SK-N-SH treated with all-trans-retinoic acid at 6 μM for 48 hours (cell line): ENCODE measurements around the gene GPR132.

Experiments
- ATAC-seq: fragments of 200-7000 bp; cut with Tn5 transposase; 3 replicates; pipeline ENCODE4 v1.9.1; 2020; ENCODE audit warnings: mild to moderate bottlenecking, moderate library complexity
- ARNTL ChIP-seq: fragments of 450-650 bp; formaldehyde crosslinking; IDR thresholded peaks from 2 replicates; pipeline ENCODE4 v1.5.0; 2020; ENCODE audit warnings: low read depth, mild to moderate bottlenecking, moderate library complexity, borderline replicate concordance
- CSDC2 ChIP-seq: fragments of 250-450 bp; sonication (Bioruptor Pico); IDR thresholded peaks from 2 replicates; pipeline ENCODE4 v1.5.0; 2020; ENCODE audit warnings: mild to moderate bottlenecking, moderate library complexity
- CSRNP3 ChIP-seq: fragments of 250-450 bp; sonication (Bioruptor Pico); IDR thresholded peaks from 2 replicates; pipeline ENCODE4 v1.5.1; 2021; ENCODE audit warnings: mild to moderate bottlenecking, moderate library complexity
- ESRRG ChIP-seq: fragments of 250-450 bp; sonication (Bioruptor Pico); IDR thresholded peaks from 2 replicates; pipeline ENCODE4 v1.6.1; 2021; ENCODE audit warnings: mild to moderate bottlenecking
- GLIS3 ChIP-seq: fragments of 250-450 bp; sonication (Bioruptor Pico); IDR thresholded peaks from 2 replicates; pipeline ENCODE4 v1.5.0; 2020; ENCODE audit warnings: mild to moderate bottlenecking, moderate library complexity
- ISL1 ChIP-seq: fragments of 250-450 bp; sonication (Bioruptor Pico); IDR thresholded peaks from 2 replicates; pipeline ENCODE4 v2.1.2; 2022; ENCODE audit warnings: mild to moderate bottlenecking, moderate library complexity
- OSR1 ChIP-seq: fragments of 250-450 bp; sonication (Bioruptor Pico); IDR thresholded peaks from 2 replicates; pipeline ENCODE4 v1.8.0; 2022; ENCODE audit warnings: moderate library complexity, mild to moderate bottlenecking, inconsistent platforms
- PATZ1 ChIP-seq: fragments of 250-450 bp; sonication (Bioruptor Pico); IDR thresholded peaks from 2 replicates; pipeline ENCODE4 v1.8.0; 2020; ENCODE audit warnings: mild to moderate bottlenecking, moderate library complexity, borderline replicate concordance
- PPARA ChIP-seq: fragments of 250-450 bp; sonication (Bioruptor Pico); IDR thresholded peaks from 2 replicates; pipeline ENCODE4 v1.5.0; 2020; ENCODE audit warnings: mild to moderate bottlenecking, borderline replicate concordance
- RARB ChIP-seq: fragments of 250-450 bp; sonication (Bioruptor Pico); IDR thresholded peaks from 2 replicates; pipeline ENCODE4 v1.8.0; 2021; ENCODE audit warnings: mild to moderate bottlenecking, moderate library complexity
- SNAI2 ChIP-seq: fragments of 250-450 bp; sonication (Bioruptor Pico); IDR thresholded peaks from 2 replicates; pipeline ENCODE4 v1.5.0; 2020; ENCODE audit warnings: mild to moderate bottlenecking, moderate library complexity
- TCF4 ChIP-seq: fragments of 250-450 bp; sonication (Bioruptor Pico); IDR thresholded peaks from 2 replicates; pipeline ENCODE4 v1.8.0; 2021; ENCODE audit warnings: mild to moderate bottlenecking, moderate library complexity, borderline replicate concordance
- TOX ChIP-seq: fragments of 250-450 bp; sonication (Bioruptor Pico); IDR thresholded peaks from 2 replicates; pipeline ENCODE4 v1.8.0; 2021; ENCODE audit warnings: mild to moderate bottlenecking, moderate library complexity, borderline replicate concordance
- ZC3H10 ChIP-seq: fragments of 250-450 bp; sonication (Bioruptor Pico); IDR thresholded peaks from 2 replicates; pipeline ENCODE4 v1.5.1; 2021; ENCODE audit warnings: mild to moderate bottlenecking, moderate library complexity
- ZFP3 ChIP-seq: fragments of 250-450 bp; sonication (Bioruptor Pico); IDR thresholded peaks from 2 replicates; pipeline ENCODE4 v1.5.0; 2020; ENCODE audit warnings: mild to moderate bottlenecking, moderate library complexity
- ZFP30 ChIP-seq: fragments of 450-650 bp; formaldehyde crosslinking; IDR thresholded peaks from 2 replicates; pipeline ENCODE4 v1.5.0; 2022; ENCODE audit warnings: mild to moderate bottlenecking, moderate library complexity
- ZNF565 ChIP-seq: fragments of 450-650 bp; formaldehyde crosslinking; conservative IDR thresholded peaks from 2 replicates; pipeline ENCODE4 v1.5.0; 2020; ENCODE audit warnings: low read depth, mild to moderate bottlenecking, moderate library complexity
- ZNF70 ChIP-seq: fragments of 450-650 bp; formaldehyde crosslinking; IDR thresholded peaks from 2 replicates; pipeline ENCODE4 v1.5.0; 2020; ENCODE audit warnings: mild to moderate bottlenecking, moderate library complexity
- ZNF8 ChIP-seq: fragments of 450-650 bp; formaldehyde crosslinking; IDR thresholded peaks from 2 replicates; pipeline ENCODE4 v1.5.0; 2020; ENCODE audit warnings: mild to moderate bottlenecking, moderate library complexity
- TF ChIP-seq, protein P1 (sequence below): fragments of 250-450 bp; sonication (Bioruptor Pico); IDR thresholded peaks from 2 replicates; pipeline ENCODE4 v1.8.0; 2021; ENCODE audit warnings: low read depth, mild to moderate bottlenecking, moderate library complexity, borderline replicate concordance
- TF ChIP-seq, protein P2 (sequence below): fragments of 250-450 bp; sonication (Bioruptor Pico); IDR thresholded peaks from 2 replicates; pipeline ENCODE4 v1.5.0; 2020; ENCODE audit warnings: mild to moderate bottlenecking, moderate library complexity
- TF ChIP-seq, protein P3 (sequence below): fragments of 250-450 bp; sonication (Bioruptor Pico); IDR thresholded peaks from 2 replicates; pipeline ENCODE4 v1.5.1; 2020; ENCODE audit warnings: low read depth, mild to moderate bottlenecking, moderate library complexity

The GPR132 gene

DNA sequence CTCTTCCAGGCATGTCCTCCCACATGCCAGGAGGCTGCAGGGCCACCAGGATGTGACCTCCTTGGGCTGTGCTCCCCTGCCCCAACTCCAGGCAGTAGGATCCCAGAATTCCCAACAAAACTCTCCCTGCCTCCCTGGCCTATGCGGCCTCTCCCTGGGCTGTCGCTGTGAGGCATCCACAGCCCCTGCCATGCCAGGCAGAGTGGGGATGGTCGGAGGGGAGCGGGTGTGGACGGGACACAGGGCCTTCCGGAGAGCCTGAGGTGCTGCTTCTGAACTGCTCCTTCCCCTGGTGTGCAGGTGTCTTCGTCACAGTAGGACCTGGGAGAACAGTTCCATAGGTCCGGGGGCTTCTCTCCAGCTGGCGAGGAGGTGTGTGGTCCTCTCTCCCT is 18.3 kb downstream of the GPR132 start:
- ATAC-seq, result no peak
- TF ChIP-seq ESRRG, result no peak
- no peak for TF ChIP-seq ISL1 (CRISPR knock-in tag)
- no peak for TF ChIP-seq ZC3H10
- TF ChIP-seq CSRNP3 (CRISPR knock-in tag), result no peak
- no peak for TF ChIP-seq TCF4 (CRISPR knock-in tag)
- no peak for TF ChIP-seq TOX
- TF ChIP-seq PPARA, result no peak
- no peak for TF ChIP-seq SNAI2 (CRISPR knock-in tag)
- no peak for TF ChIP-seq OSR1 (CRISPR knock-in tag)
- no peak for TF ChIP-seq RARB (CRISPR knock-in tag)
- no peak for TF ChIP-seq GLIS3 (CRISPR knock-in tag)
- no peak for TF ChIP-seq ZFP3
- no peak for TF ChIP-seq CSDC2 (CRISPR knock-in tag)

GRCh38 chr14:105045710-105046326 is 19.4 kb downstream of the GPR132 start:
- ATAC-seq, result peak; percentile 95
- TF ChIP-seq SNAI2 (CRISPR knock-in tag) (no peak), OSR1 (CRISPR knock-in tag) (no peak), ARNTL (CRISPR knock-in tag) (no peak), ESRRG (no peak), ZC3H10 (no peak), ZNF70 (CRISPR knock-in tag) (no peak), ZFP3 (no peak)
- TF ChIP-seq, protein P1, sequence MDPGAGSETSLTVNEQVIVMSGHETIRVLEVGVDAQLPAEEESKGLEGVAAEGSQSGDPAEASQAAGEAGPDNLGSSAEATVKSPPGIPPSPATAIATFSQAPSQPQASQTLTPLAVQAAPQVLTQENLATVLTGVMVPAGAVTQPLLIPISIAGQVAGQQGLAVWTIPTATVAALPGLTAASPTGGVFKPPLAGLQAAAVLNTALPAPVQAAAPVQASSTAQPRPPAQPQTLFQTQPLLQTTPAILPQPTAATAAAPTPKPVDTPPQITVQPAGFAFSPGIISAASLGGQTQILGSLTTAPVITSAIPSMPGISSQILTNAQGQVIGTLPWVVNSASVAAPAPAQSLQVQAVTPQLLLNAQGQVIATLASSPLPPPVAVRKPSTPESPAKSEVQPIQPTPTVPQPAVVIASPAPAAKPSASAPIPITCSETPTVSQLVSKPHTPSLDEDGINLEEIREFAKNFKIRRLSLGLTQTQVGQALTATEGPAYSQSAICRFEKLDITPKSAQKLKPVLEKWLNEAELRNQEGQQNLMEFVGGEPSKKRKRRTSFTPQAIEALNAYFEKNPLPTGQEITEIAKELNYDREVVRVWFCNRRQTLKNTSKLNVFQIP, result no peak

- ATAC-seq, result no peak
Observed at GRCh38 chr14:105043641-105044040, 21.6 kb downstream of the GPR132 start.

More at GRCh38 chr14:105043641-105044040, 21.6 kb downstream of the GPR132 start:
- no peak for TF ChIP-seq SNAI2 (CRISPR knock-in tag)
- no peak for TF ChIP-seq ZC3H10
- no peak for TF ChIP-seq CSDC2 (CRISPR knock-in tag)
- TF ChIP-seq, protein P2, sequence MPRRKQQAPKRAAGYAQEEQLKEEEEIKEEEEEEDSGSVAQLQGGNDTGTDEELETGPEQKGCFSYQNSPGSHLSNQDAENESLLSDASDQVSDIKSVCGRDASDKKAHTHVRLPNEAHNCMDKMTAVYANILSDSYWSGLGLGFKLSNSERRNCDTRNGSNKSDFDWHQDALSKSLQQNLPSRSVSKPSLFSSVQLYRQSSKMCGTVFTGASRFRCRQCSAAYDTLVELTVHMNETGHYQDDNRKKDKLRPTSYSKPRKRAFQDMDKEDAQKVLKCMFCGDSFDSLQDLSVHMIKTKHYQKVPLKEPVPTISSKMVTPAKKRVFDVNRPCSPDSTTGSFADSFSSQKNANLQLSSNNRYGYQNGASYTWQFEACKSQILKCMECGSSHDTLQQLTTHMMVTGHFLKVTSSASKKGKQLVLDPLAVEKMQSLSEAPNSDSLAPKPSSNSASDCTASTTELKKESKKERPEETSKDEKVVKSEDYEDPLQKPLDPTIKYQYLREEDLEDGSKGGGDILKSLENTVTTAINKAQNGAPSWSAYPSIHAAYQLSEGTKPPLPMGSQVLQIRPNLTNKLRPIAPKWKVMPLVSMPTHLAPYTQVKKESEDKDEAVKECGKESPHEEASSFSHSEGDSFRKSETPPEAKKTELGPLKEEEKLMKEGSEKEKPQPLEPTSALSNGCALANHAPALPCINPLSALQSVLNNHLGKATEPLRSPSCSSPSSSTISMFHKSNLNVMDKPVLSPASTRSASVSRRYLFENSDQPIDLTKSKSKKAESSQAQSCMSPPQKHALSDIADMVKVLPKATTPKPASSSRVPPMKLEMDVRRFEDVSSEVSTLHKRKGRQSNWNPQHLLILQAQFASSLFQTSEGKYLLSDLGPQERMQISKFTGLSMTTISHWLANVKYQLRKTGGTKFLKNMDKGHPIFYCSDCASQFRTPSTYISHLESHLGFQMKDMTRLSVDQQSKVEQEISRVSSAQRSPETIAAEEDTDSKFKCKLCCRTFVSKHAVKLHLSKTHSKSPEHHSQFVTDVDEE, result no peak
- TF ChIP-seq RARB (CRISPR knock-in tag), result no peak
- TF ChIP-seq TCF4 (CRISPR knock-in tag), result no peak
- no peak for TF ChIP-seq TOX
- TF ChIP-seq ISL1 (CRISPR knock-in tag), result no peak
- TF ChIP-seq, protein P1, result no peak
- no peak for TF ChIP-seq ZNF8 (CRISPR knock-in tag)
- no peak for TF ChIP-seq ZNF70 (CRISPR knock-in tag)
- TF ChIP-seq ZFP30 (CRISPR knock-in tag), result no peak
- TF ChIP-seq, protein P3, sequence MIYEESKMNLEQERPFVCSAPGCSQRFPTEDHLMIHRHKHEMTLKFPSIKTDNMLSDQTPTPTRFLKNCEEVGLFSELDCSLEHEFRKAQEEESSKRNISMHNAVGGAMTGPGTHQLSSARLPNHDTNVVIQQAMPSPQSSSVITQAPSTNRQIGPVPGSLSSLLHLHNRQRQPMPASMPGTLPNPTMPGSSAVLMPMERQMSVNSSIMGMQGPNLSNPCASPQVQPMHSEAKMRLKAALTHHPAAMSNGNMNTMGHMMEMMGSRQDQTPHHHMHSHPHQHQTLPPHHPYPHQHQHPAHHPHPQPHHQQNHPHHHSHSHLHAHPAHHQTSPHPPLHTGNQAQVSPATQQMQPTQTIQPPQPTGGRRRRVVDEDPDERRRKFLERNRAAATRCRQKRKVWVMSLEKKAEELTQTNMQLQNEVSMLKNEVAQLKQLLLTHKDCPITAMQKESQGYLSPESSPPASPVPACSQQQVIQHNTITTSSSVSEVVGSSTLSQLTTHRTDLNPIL (CRISPR knock-in tag), result no peak
- TF ChIP-seq CSRNP3 (CRISPR knock-in tag), result no peak
- TF ChIP-seq ZFP3, result no peak
- TF ChIP-seq ZNF565 (CRISPR knock-in tag), result no peak
- TF ChIP-seq ARNTL (CRISPR knock-in tag), result no peak
- no peak for TF ChIP-seq PPARA
- TF ChIP-seq GLIS3 (CRISPR knock-in tag), result no peak
- no peak for TF ChIP-seq PATZ1 (CRISPR knock-in tag)
